Suprapubic skin (tissue), 4 donors: ENCODE measurements around the gene ZBTB16.

ENCODE experiments used
- CTCF ChIP-seq, 2 donors: fragments of 200-600 bp in 1 of 2; fragments of 450-650 bp in 1 of 2; sonication (generic) in 1 of 2; IDR thresholded peaks; one replicate each; pipeline ENCODE4 v1.5.1; 2016 to 2019; ENCODE audit warnings: antibody characterized with exemption in 2 of 2, mild to moderate bottlenecking in 1 of 2, moderate library complexity in 1 of 2
- EP300 ChIP-seq: sonication (generic); formaldehyde crosslinking; IDR thresholded peaks from one replicate; pipeline ENCODE4 v1.6.1; 2017; ENCODE audit warnings: antibody characterized with exemption
- POLR2A ChIP-seq, 2 donors: fragments of 450-650 bp; IDR thresholded peaks; one replicate each; pipeline ENCODE4 v1.6.1; 2017; ENCODE audit warnings: antibody characterized with exemption in 2 of 2, mild to moderate bottlenecking in 2 of 2, moderate library complexity in 2 of 2
- POLR2AphosphoS5 ChIP-seq, 3 donors: sonication (generic); formaldehyde crosslinking; IDR thresholded peaks; one replicate each; pipeline ENCODE4 v1.6.1; 2017; ENCODE audit warnings: antibody characterized with exemption in 3 of 3

GRCh38 chr11:114110952-114111947 lies 51.7 kb downstream of the ZBTB16 start:
- TF ChIP-seq CTCF (IDR thresholded peaks at IDR 0.05), result no peak
- TF ChIP-seq POLR2A (IDR thresholded peaks at IDR 0.05), result no peak
- peak in 1 of 3 donors; percentile 81 for TF ChIP-seq POLR2AphosphoS5 (IDR thresholded peaks at IDR 0.05)
- peak; percentile 65 for TF ChIP-seq EP300
